HepG2 (cell line): ENCODE results near the gene OTUD1. TPM values are rescaled to one million over a fixed set of nuclear protein-coding genes. Genes with fewer than 3 reads are reported as not detected.

ENCODE experiments used
- ATAC-seq: fragments of 200-7000 bp; cut with Tn5 transposase; 3 replicates; pipeline ENCODE4 v1.9.1; 2020; ENCODE audit warnings: mild to moderate bottlenecking, moderate library complexity
- BruUV-seq: library from RNA; stranded (reverse); fragments of 400-500 nt; replicated peaks from 2 replicates; lab custom pipeline; 2021; lab: Mats Ljungman, UMichigan
- CTCF ChIA-PET: fragments of 300-600 bp; formaldehyde crosslinking; extraction: SDS; loops from one replicate; lab custom pipeline; 2021; ENCODE audit warnings: low total read pairs, inconsistent platforms, low intra/inter-chr PET ratio; lab: Yijun Ruan, JAX
- POLR2A ChIA-PET: fragments of 350-600 bp; sonication (Branson Sonifier 250); formaldehyde crosslinking; loops from one replicate; lab custom pipeline; 2020; ENCODE audit warnings: antibody characterized with exemption, inconsistent platforms; lab: Yijun Ruan, JAX
- DNase-seq: peaks from one replicate; pipeline ENCODE4 v3.0.0-alpha.2; 2015; ENCODE audit warnings: low spot score
- FAIRE-seq: peaks from 3 replicates; lab custom pipeline; 2011; peaks lifted over from hg19 to GRCh38; lab: Jason Lieb, UNC
- H2AFZ ChIP-seq: one replicate; pipeline ENCODE4 v1.6.1; 2011; ENCODE audit warnings: low read length, inconsistent platforms
- H3K27ac ChIP-seq: fragments of 300-600 bp; 3 replicates; pipeline ENCODE4 v1.8.0; 2011; ENCODE audit warnings: mixed run types, mild to moderate bottlenecking, mixed read lengths, low read length, inconsistent platforms; ENCODE audit not compliant: insufficient read depth; ENCODE audit errors: extremely low read length
- H3K27me3 ChIP-seq, 2 experiments: fragments of 200-600 bp in 1 of 2; 2 replicates in 1 of 2; 3 replicates in 1 of 2; pipeline versions ENCODE4 v1.6.0 to v1.8.0; 2011; ENCODE audit warnings: low read length in 2 of 2, mild to moderate bottlenecking in 2 of 2, moderate library complexity in 2 of 2, inconsistent platforms in 1 of 2; ENCODE audit not compliant: insufficient read depth in 2 of 2, control insufficient read depth in 1 of 2
- H3K36me3 ChIP-seq, 2 experiments: fragments of 200-600 bp in 1 of 2; replicated peaks in 1 of 2; 2 replicates in 1 of 2; 3 replicates in 1 of 2; pipeline versions ENCODE4 v1.5.1 to v1.8.0; 2011; ENCODE audit warnings: low read length in 2 of 2, inconsistent platforms in 1 of 2; ENCODE audit not compliant: insufficient read depth in 2 of 2, control insufficient read depth in 1 of 2
- H3K4me1 ChIP-seq: 2 replicates; pipeline ENCODE4 v1.5.1; 2012; ENCODE audit warnings: low read length, inconsistent platforms; ENCODE audit not compliant: insufficient read depth
- H3K4me2 ChIP-seq: 2 replicates; pipeline ENCODE4 v1.6.0; 2011; ENCODE audit warnings: low read depth, low read length, inconsistent platforms
- H3K4me3 ChIP-seq, 3 experiments: fragments of 200-600 bp in 1 of 3; sonication (generic), shearing (Covaris generic) in 1 of 3; replicated peaks in 1 of 3; 2 replicates each; pipeline ENCODE4 v1.5.1; 2011 to 2016; ENCODE audit warnings: low read length in 3 of 3, inconsistent platforms in 2 of 3, low read depth in 2 of 3, mild to moderate bottlenecking in 2 of 3, control low read depth in 1 of 3, mixed read lengths in 1 of 3; ENCODE audit not compliant: insufficient read depth in 1 of 3
- H3K79me2 ChIP-seq: one replicate; pipeline ENCODE4 v1.6.1; 2011; ENCODE audit warnings: low read length, inconsistent platforms; ENCODE audit not compliant: insufficient read depth
- H3K9ac ChIP-seq: 2 replicates; pipeline ENCODE4 v1.6.0; 2011; ENCODE audit warnings: mild to moderate bottlenecking, low read depth, low read length, inconsistent platforms; ENCODE audit not compliant: insufficient read depth
- H3K9me3 ChIP-seq: 2 replicates; pipeline ENCODE4 v1.5.1; 2012; ENCODE audit warnings: mild to moderate bottlenecking, low read length
- H4K20me1 ChIP-seq: 2 replicates; pipeline ENCODE4 v1.6.0; 2011; ENCODE audit warnings: inconsistent platforms, mild to moderate bottlenecking, low read length, moderate library complexity; ENCODE audit not compliant: insufficient read depth
- MYPOP ChIP-seq: sonication (generic); formaldehyde crosslinking; IDR thresholded peaks from 2 replicates; pipeline ENCODE4 v1.8.1; 2023; ENCODE audit warnings: mild to moderate bottlenecking, moderate library complexity, missing genetic modification reagents
- SNAPC4 ChIP-seq: sonication (generic); formaldehyde crosslinking; IDR thresholded peaks from 2 replicates; pipeline ENCODE4 v1.4.0; 2020; ENCODE audit warnings: mild to moderate bottlenecking, missing genetic modification reagents
- ZEB1 ChIP-seq: IDR thresholded peaks from 2 replicates; pipeline ENCODE4 v1.6.1; 2012; ENCODE audit warnings: mild to moderate bottlenecking, low read depth, inconsistent platforms; ENCODE audit not compliant: insufficient replicate concordance
- ZNF335 ChIP-seq: sonication (generic); formaldehyde crosslinking; IDR thresholded peaks from 2 replicates; pipeline ENCODE4 v1.4.0; 2020; ENCODE audit warnings: missing genetic modification reagents
- ZNF788 ChIP-seq: sonication (generic); formaldehyde crosslinking; IDR thresholded peaks from 2 replicates; pipeline ENCODE4 v1.5.0; 2020; ENCODE audit warnings: mild to moderate bottlenecking, missing genetic modification reagents, borderline replicate concordance
- ZNF83 ChIP-seq: sonication (generic); formaldehyde crosslinking; IDR thresholded peaks from 2 replicates; pipeline ENCODE4 v1.4.0; 2020; ENCODE audit warnings: missing genetic modification reagents, mild to moderate bottlenecking, borderline replicate concordance
- WGBS: methylation state at CpG from one replicate; pipeline ENCODE4 v1.1.6; 2017; ENCODE audit warnings: low lambda C conversion rate; 5-methylcytosine and 5-hydroxymethylcytosine counted together
- in situ Hi-C: cut with HindIII; loops from 2 replicates; pipeline ENCODE4 v1.10.0; 2017; ENCODE audit warnings: low pct_unique_long_range_greater_than_20kb; ENCODE audit not compliant: extremely low pct_ligation_motif_present
- intact Hi-C: fragments of 100-400 bp; cut with micrococcal nuclease; formaldehyde crosslinking; loops from one replicate; pipeline ENCODE4 v1.10.0; 2022; ENCODE audit not compliant: unreplicated experiment
- polyA plus RNA-seq, 8 experiments: library from polyadenylated mRNA; depleted of rRNA in 3 of 8; stranded (reverse) in 7 of 8; unstranded in 1 of 8; fragments of >200 nt; fragmentation: Illumina TruSeq in 4 of 8; extraction: Trizol in 4 of 8; gene quantifications; 2 replicates each; pipeline versions ENCODE4 v1.2.1 to v1.2.3, GENCODE V29; 2011 to 2016; ENCODE audit warnings: low read depth in 4 of 8, missing spikeins in 1 of 8, mixed read lengths in 1 of 8; ENCODE audit not compliant: insufficient read depth in 1 of 8
- total RNA-seq, 5 experiments: library from RNA; depleted of rRNA; stranded (reverse); fragments of >200 nt; fragmentation: Illumina TruSeq; extraction: Trizol; gene quantifications; 2 replicates each; pipeline ENCODE4 v1.2.3, GENCODE V29; 2016; ENCODE audit warnings: low read depth in 1 of 5
- TF ChIP-seq, protein P1 (sequence below): sonication (generic); formaldehyde crosslinking; IDR thresholded peaks from 2 replicates; pipeline ENCODE4 v1.9.0; 2021; ENCODE audit warnings: missing genetic modification reagents, mild to moderate bottlenecking, borderline replicate concordance

OTUD1 gene
- total and polyA plus RNA-seq, 2 of the 13 experiments (the other 11 are each of a cell fraction or from before 2014, with no cell fraction given) = 1.2 to 1.4 TPM

DNA sequence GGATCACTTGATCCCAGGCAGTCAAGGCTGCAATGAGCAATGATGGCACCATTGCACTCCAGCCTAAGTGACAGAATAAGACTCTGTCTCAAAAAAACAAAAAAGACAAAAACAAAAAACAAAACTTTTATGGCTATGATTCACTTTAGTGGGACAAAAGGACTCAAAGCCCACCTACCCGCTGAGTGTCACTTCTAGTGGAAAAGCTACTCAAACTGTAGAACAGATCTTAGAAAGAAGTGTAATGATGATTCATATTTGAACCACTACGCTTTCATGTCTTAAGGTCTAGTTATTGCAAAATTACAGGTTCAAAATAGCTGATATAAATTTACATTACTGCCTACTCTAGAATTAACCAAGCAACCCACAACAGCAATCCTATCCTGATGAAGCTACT lies 47.1 kb upstream of the OTUD1 start:
- BruUV-seq = no TSS peak
- H3K27me3 ChIP-seq = no peaks in the 10 kb centered on the region; a peak in 1 of 5 replicates
- no peak overlapping the region for H3K4me3 ChIP-seq
- H3K36me3 ChIP-seq = no peaks in the 10 kb centered on the region
- H3K79me2 ChIP-seq = no peaks in the 10 kb centered on the region
- intact Hi-C loops = no loop called here
- no peak for TF ChIP-seq SNAPC4 (CRISPR knock-in tag)
- no peak for TF ChIP-seq ZNF83
- no peak for TF ChIP-seq ZNF335
- TF ChIP-seq ZNF788 (CRISPR knock-in tag) = no peak
- TF ChIP-seq, protein P1, sequence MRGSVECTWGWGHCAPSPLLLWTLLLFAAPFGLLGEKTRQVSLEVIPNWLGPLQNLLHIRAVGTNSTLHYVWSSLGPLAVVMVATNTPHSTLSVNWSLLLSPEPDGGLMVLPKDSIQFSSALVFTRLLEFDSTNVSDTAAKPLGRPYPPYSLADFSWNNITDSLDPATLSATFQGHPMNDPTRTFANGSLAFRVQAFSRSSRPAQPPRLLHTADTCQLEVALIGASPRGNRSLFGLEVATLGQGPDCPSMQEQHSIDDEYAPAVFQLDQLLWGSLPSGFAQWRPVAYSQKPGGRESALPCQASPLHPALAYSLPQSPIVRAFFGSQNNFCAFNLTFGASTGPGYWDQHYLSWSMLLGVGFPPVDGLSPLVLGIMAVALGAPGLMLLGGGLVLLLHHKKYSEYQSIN (CRISPR knock-in tag) = no peak
- TF ChIP-seq ZEB1 = no peak
- no peak for TF ChIP-seq MYPOP
- WGBS = 26% methylated on average over 2 of the region's 2 CpGs
- no peaks in the 10 kb centered on the region for H4K20me1 ChIP-seq
- H3K9me3 ChIP-seq = no peaks in the 10 kb centered on the region
- in situ Hi-C loops = no loop called here
- H3K27ac ChIP-seq = no peak overlapping the region
- CTCF ChIA-PET = no interaction called here
- no peak for FAIRE-seq
- DNase-seq = no peak
- no peak for ATAC-seq
- H3K4me2 ChIP-seq = no peak overlapping the region
- H3K4me1 ChIP-seq = no peaks in the 10 kb centered on the region
- no peak overlapping the region for H2AFZ ChIP-seq
- POLR2A ChIA-PET = no interaction called here
- no peak overlapping the region for H3K9ac ChIP-seq
